ENCODE results near the gene TMIGD3.
A peak's percentile ranks its signal among the peaks of the same experiment; 100 is the strongest.

The TMIGD3 gene

GRCh38 chr1:111507411-111508201 lies 4.2 kb upstream of the TMIGD3 start:
- no peak for DNase-seq (ENCODE audit: low read depth in 2 of 2)

- no peak for DNase-seq (ENCODE audit: low read depth in 2 of 2)
These were observed 3.1 kb upstream of the TMIGD3 start for GRCh38 chr1:111506561-111506960.

GRCh38 chr1:111505641-111506119 lies 2.2 kb upstream of the TMIGD3 start:
- DNase-seq (ENCODE audit: low read depth in 2 of 2): no peak

GRCh38 chr1:111504097-111504496 lies 664 bp upstream of the TMIGD3 start:
- DNase-seq (ENCODE audit: low read depth in 2 of 2): no peak

- no peak for DNase-seq (ENCODE audit: low read depth in 2 of 2)
These were observed 1.8 kb downstream of the TMIGD3 start for GRCh38 chr1:111501645-111502044.

GRCh38 chr1:111499026-111499785 lies 4.2 kb downstream of the TMIGD3 start:
- DNase-seq (ENCODE audit: low read depth in 2 of 2): no peak

- DNase-seq (ENCODE audit: low read depth in 2 of 2): no peak
These were observed 5.8 kb downstream of the TMIGD3 start for GRCh38 chr1:111497592-111497991.

GRCh38 chr1:111496398-111496797 lies 7.0 kb downstream of the TMIGD3 start:
- no peak for DNase-seq (ENCODE audit: low read depth in 2 of 2)

- DNase-seq (ENCODE audit: low read depth in 2 of 2): no peak
These were observed 12.4 kb downstream of the TMIGD3 start for GRCh38 chr1:111491070-111491469.

- DNase-seq (ENCODE audit: low read depth in 2 of 2): no peak
These were observed 13.2 kb downstream of the TMIGD3 start for GRCh38 chr1:111490220-111490619.

- DNase-seq (ENCODE audit: low read depth in 2 of 2): no peak
These were observed 13.8 kb downstream of the TMIGD3 start for GRCh38 chr1:111489604-111490003.

GRCh38 chr1:111488669-111489068 lies 14.8 kb downstream of the TMIGD3 start:
- no peak for DNase-seq (ENCODE audit: low read depth in 2 of 2)

- DNase-seq (ENCODE audit: low read depth in 2 of 2): no peak
These were observed 16.3 kb downstream of the TMIGD3 start for GRCh38 chr1:111487133-111487532.

- DNase-seq (ENCODE audit: low read depth in 2 of 2): no peak
These were observed 17.0 kb downstream of the TMIGD3 start for GRCh38 chr1:111486431-111486830.

GRCh38 chr1:111484391-111485026 lies 18.9 kb downstream of the TMIGD3 start:
- no peak for DNase-seq (ENCODE audit: low read depth in 2 of 2)

GRCh38 chr1:111483876-111484275 lies 19.6 kb downstream of the TMIGD3 start:
- DNase-seq (ENCODE audit: low read depth in 2 of 2): no peak

GRCh38 chr1:111483166-111483565 lies 20.3 kb downstream of the TMIGD3 start:
- no peak for DNase-seq (ENCODE audit: low read depth in 2 of 2)

GRCh38 chr1:111481387-111482221 lies 21.8 kb downstream of the TMIGD3 start:
- peak in 1 of 2 donors; percentile 30 for DNase-seq (ENCODE audit: low read depth in 2 of 2)

- no peak for DNase-seq (ENCODE audit: low read depth in 2 of 2)
These were observed 22.8 kb downstream of the TMIGD3 start for GRCh38 chr1:111480674-111481073.

- DNase-seq (ENCODE audit: low read depth in 2 of 2): no peak
These were observed 26.6 kb downstream of the TMIGD3 start for GRCh38 chr1:111476761-111477309.

GRCh38 chr1:111476214-111476613 lies 27.2 kb downstream of the TMIGD3 start:
- DNase-seq (ENCODE audit: low read depth in 2 of 2): no peak

All from stimulated activated CD4-positive, alpha-beta T cell treated with anti-CD3 and anti-CD28 coated beads, Interleukin-1b, Interleukin-23, amount 100 ng/mL, for 1 hour (primary cell).